Cerebellar cortex (tissue), 1 donor: ENCODE data around the gene SUMO3.
A peak's percentile ranks its signal among the peaks of the same experiment; 100 is the strongest.

ENCODE experiments used
- DNase-seq: peaks from one replicate; pipeline ENCODE4 v3.0.0-alpha.2; 2015; ENCODE audit warnings: low spot score

The SUMO3 gene

GRCh38 chr21:44778499-44778911 lies 39.4 kb downstream of the SUMO3 start:
- DNase-seq: no peak

- no peak for DNase-seq
Observed at GRCh38 chr21:44778094-44778493, 39.8 kb downstream of the SUMO3 start.

- no peak for DNase-seq
Observed at GRCh38 chr21:44774972-44775371, 42.9 kb downstream of the SUMO3 start.

GRCh38 chr21:44773291-44773932 lies 44.5 kb downstream of the SUMO3 start:
- no peak for DNase-seq

GRCh38 chr21:44771896-44772525 lies 45.9 kb downstream of the SUMO3 start:
- no peak for DNase-seq

GRCh38 chr21:44767834-44768831 lies 49.7 kb downstream of the SUMO3 start:
- DNase-seq: peak; percentile 61

GRCh38 chr21:44766818-44767354 lies 51.0 kb downstream of the SUMO3 start:
- no peak for DNase-seq

GRCh38 chr21:44766014-44766817 lies 51.6 kb downstream of the SUMO3 start:
- DNase-seq: no peak

GRCh38 chr21:44765231-44766013 lies 52.4 kb downstream of the SUMO3 start:
- DNase-seq: no peak

- no peak for DNase-seq
Observed at GRCh38 chr21:44764319-44765230, 53.3 kb downstream of the SUMO3 start.

- no peak for DNase-seq
Observed at GRCh38 chr21:44763451-44764318, 54.2 kb downstream of the SUMO3 start.

GRCh38 chr21:44763050-44763378 lies 54.8 kb downstream of the SUMO3 start:
- DNase-seq: no peak

- no peak for DNase-seq
Observed at GRCh38 chr21:44762221-44763049, 55.4 kb downstream of the SUMO3 start.

GRCh38 chr21:44761747-44762208 lies 56.1 kb downstream of the SUMO3 start:
- DNase-seq: no peak

GRCh38 chr21:44761011-44761729 lies 56.7 kb downstream of the SUMO3 start:
- no peak for DNase-seq

GRCh38 chr21:44760376-44760775 lies 57.5 kb downstream of the SUMO3 start:
- no peak for DNase-seq
